GM12874 (cell line): ENCODE data around the gene RGS19.

Experiments used
- TF ChIP-seq, protein P1 (sequence below): IDR thresholded peaks from 2 replicates; pipeline ENCODE4 v1.5.1; 2011; ENCODE audit warnings: low read depth, mild to moderate bottlenecking, control low read depth, low read length, moderate library complexity; ENCODE audit not compliant: insufficient read depth

RGS19 gene

GRCh38 chr20:64025101-64025825 lies 54.1 kb downstream of the RGS19 start:
- TF ChIP-seq, protein P1, sequence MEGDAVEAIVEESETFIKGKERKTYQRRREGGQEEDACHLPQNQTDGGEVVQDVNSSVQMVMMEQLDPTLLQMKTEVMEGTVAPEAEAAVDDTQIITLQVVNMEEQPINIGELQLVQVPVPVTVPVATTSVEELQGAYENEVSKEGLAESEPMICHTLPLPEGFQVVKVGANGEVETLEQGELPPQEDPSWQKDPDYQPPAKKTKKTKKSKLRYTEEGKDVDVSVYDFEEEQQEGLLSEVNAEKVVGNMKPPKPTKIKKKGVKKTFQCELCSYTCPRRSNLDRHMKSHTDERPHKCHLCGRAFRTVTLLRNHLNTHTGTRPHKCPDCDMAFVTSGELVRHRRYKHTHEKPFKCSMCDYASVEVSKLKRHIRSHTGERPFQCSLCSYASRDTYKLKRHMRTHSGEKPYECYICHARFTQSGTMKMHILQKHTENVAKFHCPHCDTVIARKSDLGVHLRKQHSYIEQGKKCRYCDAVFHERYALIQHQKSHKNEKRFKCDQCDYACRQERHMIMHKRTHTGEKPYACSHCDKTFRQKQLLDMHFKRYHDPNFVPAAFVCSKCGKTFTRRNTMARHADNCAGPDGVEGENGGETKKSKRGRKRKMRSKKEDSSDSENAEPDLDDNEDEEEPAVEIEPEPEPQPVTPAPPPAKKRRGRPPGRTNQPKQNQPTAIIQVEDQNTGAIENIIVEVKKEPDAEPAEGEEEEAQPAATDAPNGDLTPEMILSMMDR: no peak

GRCh38 chr20:64024141-64024990 lies 55.0 kb downstream of the RGS19 start:
- TF ChIP-seq, protein P1: no peak

- TF ChIP-seq, protein P1: no peak
These were observed 55.8 kb downstream of the RGS19 start for GRCh38 chr20:64023361-64024140.
